Smooth muscle cell of the brain vasculature (primary cell): ENCODE measurements around the gene PLEKHJ1.
A peak's percentile ranks its signal among the peaks of the same experiment; 100 is the strongest.

Experiments used
- DNase-seq: peaks from one replicate; pipeline ENCODE4 v3.0.0-alpha.2; 2012; ENCODE audit warnings: low read depth, low spot score

Gene PLEKHJ1

GRCh38 chr19:2269244-2270156 is 33.4 kb upstream of the PLEKHJ1 start:
- DNase-seq: peak; percentile 88

- no peak for DNase-seq
Measured at GRCh38 chr19:2268861-2269243, 32.7 kb upstream of the PLEKHJ1 start.

- DNase-seq: no peak
Measured at GRCh38 chr19:2268480-2268830, 32.3 kb upstream of the PLEKHJ1 start.

- DNase-seq: no peak
Measured at GRCh38 chr19:2266183-2266993, 30.3 kb upstream of the PLEKHJ1 start.

GRCh38 chr19:2261438-2262172 is 25.5 kb upstream of the PLEKHJ1 start:
- DNase-seq: no peak

GRCh38 chr19:2260341-2260805 is 24.2 kb upstream of the PLEKHJ1 start:
- no peak for DNase-seq

GRCh38 chr19:2259336-2259735 is 23.2 kb upstream of the PLEKHJ1 start:
- no peak for DNase-seq

GRCh38 chr19:2255982-2256685 is 20.0 kb upstream of the PLEKHJ1 start, which contains the start of gene JSRP1:
Gene JSRP1 (minus strand): TSS chr19:2256417. CDS start chr19:2255314, 1,103 bp downstream.
- no peak for DNase-seq

GRCh38 chr19:2255112-2255845 is 19.1 kb upstream of the PLEKHJ1 start:
- no peak for DNase-seq

- no peak for DNase-seq
Measured at GRCh38 chr19:2254064-2254872, 18.1 kb upstream of the PLEKHJ1 start.

- no peak for DNase-seq
Measured at GRCh38 chr19:2253106-2254063, 17.3 kb upstream of the PLEKHJ1 start.

GRCh38 chr19:2252797-2253105 is 16.6 kb upstream of the PLEKHJ1 start:
- DNase-seq: no peak

- DNase-seq: no peak
Measured at GRCh38 chr19:2252055-2252796, 16.1 kb upstream of the PLEKHJ1 start.

- DNase-seq: no peak
Measured at GRCh38 chr19:2251106-2252054, 15.3 kb upstream of the PLEKHJ1 start.

- no peak for DNase-seq
Measured at GRCh38 chr19:2250766-2251105, 14.6 kb upstream of the PLEKHJ1 start.

GRCh38 chr19:2249880-2250765 is 14.0 kb upstream of the PLEKHJ1 start:
- no peak for DNase-seq
